Measurements from ENCODE around the gene ITM2C. TPM values are rescaled to one million over a fixed set of nuclear protein-coding genes. Genes with fewer than 3 reads are reported as not detected.

ITM2C gene
- total and polyA plus RNA-seq, 9 of the 15 experiments (the other 6 are each of a cell fraction or from before 2014, with no cell fraction given), result 0.49 to 58.8 (median 21.5) TPM

DNA sequence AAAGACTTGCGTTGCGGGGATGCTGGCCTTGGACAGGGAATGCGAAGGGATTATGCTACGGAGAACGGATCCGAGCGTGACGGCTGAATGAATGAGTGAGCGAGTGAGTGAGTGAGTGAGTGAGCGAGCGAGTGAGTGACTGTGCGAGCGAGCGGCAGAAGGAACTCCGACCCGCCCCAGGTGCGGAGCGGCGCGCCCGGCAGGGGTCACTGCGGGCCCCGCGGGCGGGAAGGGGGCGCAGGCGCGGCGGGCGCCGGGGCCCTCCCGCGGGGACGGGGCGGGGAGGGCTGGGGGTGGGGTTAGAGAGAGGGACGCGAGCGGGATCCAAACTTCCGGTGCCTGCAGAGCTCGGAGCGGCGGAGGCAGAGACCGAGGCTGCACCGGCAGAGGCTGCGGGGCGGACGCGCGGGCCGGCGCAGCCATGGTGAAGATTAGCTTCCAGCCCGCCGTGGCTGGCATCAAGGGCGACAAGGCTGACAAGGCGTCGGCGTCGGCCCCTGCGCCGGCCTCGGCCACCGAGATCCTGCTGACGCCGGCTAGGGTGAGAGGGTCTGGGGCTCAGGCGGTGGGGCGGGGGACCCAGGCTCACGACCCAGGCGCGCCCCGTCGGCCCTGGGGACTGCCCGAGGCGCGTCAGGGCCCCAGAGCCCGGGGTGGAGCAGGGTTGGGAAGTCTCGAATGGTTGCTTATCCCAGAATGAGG is at the start of gene ITM2C (continued):
- TF ChIP-seq, protein P1, sequence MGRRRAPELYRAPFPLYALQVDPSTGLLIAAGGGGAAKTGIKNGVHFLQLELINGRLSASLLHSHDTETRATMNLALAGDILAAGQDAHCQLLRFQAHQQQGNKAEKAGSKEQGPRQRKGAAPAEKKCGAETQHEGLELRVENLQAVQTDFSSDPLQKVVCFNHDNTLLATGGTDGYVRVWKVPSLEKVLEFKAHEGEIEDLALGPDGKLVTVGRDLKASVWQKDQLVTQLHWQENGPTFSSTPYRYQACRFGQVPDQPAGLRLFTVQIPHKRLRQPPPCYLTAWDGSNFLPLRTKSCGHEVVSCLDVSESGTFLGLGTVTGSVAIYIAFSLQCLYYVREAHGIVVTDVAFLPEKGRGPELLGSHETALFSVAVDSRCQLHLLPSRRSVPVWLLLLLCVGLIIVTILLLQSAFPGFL (CRISPR knock-in tag; IDR thresholded peaks at IDR 0.05), result no peak
- TF ChIP-seq KDM5B (IDR thresholded peaks at IDR 0.05; ENCODE audit: insufficient replicate concordance, low read depth, low read length), result peak; percentile 42
- no peak for TF ChIP-seq CBFA2T2 (conservative IDR thresholded peaks at IDR 0.05)
- TF ChIP-seq TARDBP (IDR thresholded peaks at IDR 0.05), result no peak

DNA sequence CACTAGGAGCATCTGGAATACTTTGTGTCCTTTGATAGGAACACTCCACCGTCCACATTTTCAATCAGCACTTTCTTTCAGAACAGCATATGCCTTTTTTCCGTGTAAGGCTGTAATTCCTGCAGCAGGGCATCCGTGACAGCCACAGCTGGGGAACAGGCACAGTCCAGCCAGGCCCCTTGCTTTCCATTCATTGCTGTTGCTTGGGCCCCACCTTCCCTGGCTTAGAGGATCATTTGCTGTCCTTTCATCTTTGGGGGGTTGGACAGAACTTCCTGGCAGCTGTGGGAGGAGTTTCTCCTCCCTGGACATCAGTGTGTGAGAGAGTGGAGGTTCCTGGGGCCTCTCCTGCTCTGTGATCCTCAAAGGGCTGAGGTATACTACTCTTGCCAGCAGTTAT is 49.7 kb upstream of the ITM2C start:
- Histone ChIP-seq H3K27me3 (ENCODE audit: control insufficient read depth in 2 of 2, insufficient read depth in 2 of 2, low read length in 2 of 2) (no peaks in the 10 kb centered on the region), H3K4me1 (replicated peaks in 1 of 2; ENCODE audit: control insufficient read depth in 2 of 2, insufficient read depth in 2 of 2, low read length in 2 of 2) (no peaks in the 10 kb centered on the region), H2AFZ (ENCODE audit: low read depth, low read length) (no peak overlapping the region), H4K20me1 (replicated peaks; ENCODE audit: control insufficient read depth, insufficient read depth, low read length) (no peaks in the 10 kb centered on the region), H3K9me1 (ENCODE audit: control insufficient read depth, insufficient read depth, low read length) (no peaks in the 10 kb centered on the region), H3K9ac (ENCODE audit: insufficient read depth in 1 of 2, low read depth in 2 of 2, low read length in 2 of 2) (no peak overlapping the region), H3K36me3 (ENCODE audit: control insufficient read depth, insufficient read depth, low read length) (peaks cover 94% of the 10 kb centered on the region), H3K27ac (ENCODE audit: extremely low read depth, low read depth, low read length) (no peak overlapping the region), H3K4me2 (ENCODE audit: insufficient read depth, low read length) (no peak overlapping the region), H3K79me2 (ENCODE audit: control insufficient read depth, insufficient read depth, low read length) (no peaks in the 10 kb centered on the region), H3K9me3 (replicated peaks; ENCODE audit: control insufficient read depth, insufficient read depth, low read depth, low read length) (no peaks in the 10 kb centered on the region), H3K4me3 (no peak overlapping the region)
- ChIA-PET CTCF (ENCODE audit: low intra/inter-chr PET ratio) (no interaction called here), POLR2A (no interaction called here)
- intact Hi-C loops (cut with micrococcal nuclease) (no loop called here), in situ Hi-C loops (cut with MboI) (loop anchor here (25.0 kb wide), 1 partner anchor 803 kb away; no protein-coding TSS in a partner anchor)
- ATAC-seq, result no peak
- WGBS (ENCODE audit: insufficient coverage, low coverage, missing lambda C conversion rate), result 85% methylated on average over 3 of the region's 3 CpGs
- no peak for TF ChIP-seq NCOA4 (IDR thresholded peaks at IDR 0.05; ENCODE audit: partially characterized antibody)
- TF ChIP-seq, protein P2, sequence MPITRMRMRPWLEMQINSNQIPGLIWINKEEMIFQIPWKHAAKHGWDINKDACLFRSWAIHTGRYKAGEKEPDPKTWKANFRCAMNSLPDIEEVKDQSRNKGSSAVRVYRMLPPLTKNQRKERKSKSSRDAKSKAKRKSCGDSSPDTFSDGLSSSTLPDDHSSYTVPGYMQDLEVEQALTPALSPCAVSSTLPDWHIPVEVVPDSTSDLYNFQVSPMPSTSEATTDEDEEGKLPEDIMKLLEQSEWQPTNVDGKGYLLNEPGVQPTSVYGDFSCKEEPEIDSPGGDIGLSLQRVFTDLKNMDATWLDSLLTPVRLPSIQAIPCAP (CRISPR knock-in tag; IDR thresholded peaks at IDR 0.05; ENCODE audit: borderline replicate concordance), result no peak
- no TSS peak for BruUV-seq (replicated peaks)
- FAIRE-seq, result no peak
- no peak for DNase-seq (ENCODE audit: extremely low read depth in 1 of 4, low spot score in 3 of 4)
